ENCODE data around the gene DHRSX.

DNA sequence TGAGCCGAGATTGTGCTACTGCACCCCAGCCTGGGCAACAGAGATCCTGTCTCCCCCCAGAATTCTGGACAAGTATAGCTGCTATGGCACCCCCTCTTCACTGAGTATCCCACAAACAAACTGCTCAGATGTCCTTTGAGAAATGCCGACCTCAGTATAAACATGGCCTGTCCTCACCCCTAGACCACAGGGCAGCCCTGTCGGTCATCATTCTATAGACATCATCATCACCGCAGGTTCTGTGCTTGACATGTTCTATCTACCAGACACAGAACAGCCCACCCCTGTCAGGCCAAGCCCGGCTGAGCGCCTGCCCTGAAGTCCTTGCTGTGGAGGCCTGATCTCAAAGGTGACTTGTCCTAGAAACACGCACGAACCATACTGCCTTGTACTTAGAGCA lies 232.9 kb downstream of the DHRSX start:
- TF ChIP-seq, protein P1, sequence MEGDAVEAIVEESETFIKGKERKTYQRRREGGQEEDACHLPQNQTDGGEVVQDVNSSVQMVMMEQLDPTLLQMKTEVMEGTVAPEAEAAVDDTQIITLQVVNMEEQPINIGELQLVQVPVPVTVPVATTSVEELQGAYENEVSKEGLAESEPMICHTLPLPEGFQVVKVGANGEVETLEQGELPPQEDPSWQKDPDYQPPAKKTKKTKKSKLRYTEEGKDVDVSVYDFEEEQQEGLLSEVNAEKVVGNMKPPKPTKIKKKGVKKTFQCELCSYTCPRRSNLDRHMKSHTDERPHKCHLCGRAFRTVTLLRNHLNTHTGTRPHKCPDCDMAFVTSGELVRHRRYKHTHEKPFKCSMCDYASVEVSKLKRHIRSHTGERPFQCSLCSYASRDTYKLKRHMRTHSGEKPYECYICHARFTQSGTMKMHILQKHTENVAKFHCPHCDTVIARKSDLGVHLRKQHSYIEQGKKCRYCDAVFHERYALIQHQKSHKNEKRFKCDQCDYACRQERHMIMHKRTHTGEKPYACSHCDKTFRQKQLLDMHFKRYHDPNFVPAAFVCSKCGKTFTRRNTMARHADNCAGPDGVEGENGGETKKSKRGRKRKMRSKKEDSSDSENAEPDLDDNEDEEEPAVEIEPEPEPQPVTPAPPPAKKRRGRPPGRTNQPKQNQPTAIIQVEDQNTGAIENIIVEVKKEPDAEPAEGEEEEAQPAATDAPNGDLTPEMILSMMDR (IDR thresholded peaks at IDR 0.05): no peak
- TF ChIP-seq POLR2A (IDR thresholded peaks at IDR 0.05): no peak

Measured in adrenal gland (tissue), 5 donors.